ENCODE results near the gene STATH. TPM values are rescaled to one million over a fixed set of nuclear protein-coding genes. Genes with fewer than 3 reads are reported as not detected.
"Not testable (repeated sequence)": the region's sequence is repeated elsewhere in the genome, so short reads cannot be mapped to it uniquely, and the experiment has no call there.

STATH gene, protein sequence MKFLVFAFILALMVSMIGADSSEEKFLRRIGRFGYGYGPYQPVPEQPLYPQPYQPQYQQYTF
- 1.5 TPM for polyA plus RNA-seq (ENCODE audit: insufficient read length)
- long read RNA-seq, donor 1 = 0 reads
- long read RNA-seq, donor 2 = 0 reads
- long read RNA-seq, donor 3 = 0 reads
- long read RNA-seq, donor 4 = 0 reads
- long read RNA-seq, donor 5 = 0 reads
- long read RNA-seq, donor 6 = 0 reads
- long read RNA-seq, donor 7 = 0 reads
- long read RNA-seq, donor 8 = 0 reads

DNA sequence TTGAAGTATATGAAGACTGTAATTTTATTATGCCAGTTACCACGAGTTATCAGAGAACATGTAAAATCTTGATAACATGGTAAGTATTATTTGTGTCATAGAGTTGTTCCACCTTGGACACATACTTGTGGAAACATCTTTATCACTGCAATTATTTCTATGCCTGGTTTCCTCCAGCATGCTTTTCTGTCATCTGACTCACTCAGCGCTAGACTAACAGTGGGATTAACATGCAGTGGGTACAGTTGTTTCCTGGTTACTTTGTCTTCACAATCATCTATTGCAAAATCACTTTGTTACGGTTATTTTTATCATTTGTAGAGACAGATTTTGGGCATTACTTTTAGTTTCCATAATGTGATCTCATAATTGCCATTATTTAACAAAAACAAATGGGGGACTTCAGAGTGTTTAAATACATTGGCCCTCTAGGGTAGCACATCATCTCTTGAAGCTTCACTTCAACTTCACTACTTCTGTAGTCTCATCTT is at the start of gene STATH:
TSS of gene STATH (plus strand) at position 441 of the 491 bp plus-strand sequence. CDS start 2,472 bp downstream, outside the sequence.
- DNase-seq = no peak

DNA sequence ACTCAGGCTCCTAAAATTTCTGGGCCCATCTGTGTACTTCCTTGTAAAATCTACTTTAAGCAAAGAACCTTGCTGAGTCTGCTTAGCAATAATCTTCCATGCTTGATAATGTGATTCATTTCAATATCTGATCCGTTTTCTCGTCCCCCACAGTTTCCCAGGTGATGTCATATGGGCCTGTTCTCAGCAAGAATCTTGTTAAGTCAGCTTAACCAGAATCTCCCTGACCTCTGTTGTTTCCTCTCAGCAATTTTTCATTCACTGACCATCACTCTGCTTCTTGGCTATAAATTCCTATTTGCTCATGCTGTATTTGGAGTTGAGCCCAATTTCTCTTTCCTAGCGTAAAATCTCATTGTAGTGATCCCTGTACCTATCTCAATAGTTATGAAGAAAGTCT is 44.2 kb upstream of the STATH start:
- no peak for DNase-seq

DNA sequence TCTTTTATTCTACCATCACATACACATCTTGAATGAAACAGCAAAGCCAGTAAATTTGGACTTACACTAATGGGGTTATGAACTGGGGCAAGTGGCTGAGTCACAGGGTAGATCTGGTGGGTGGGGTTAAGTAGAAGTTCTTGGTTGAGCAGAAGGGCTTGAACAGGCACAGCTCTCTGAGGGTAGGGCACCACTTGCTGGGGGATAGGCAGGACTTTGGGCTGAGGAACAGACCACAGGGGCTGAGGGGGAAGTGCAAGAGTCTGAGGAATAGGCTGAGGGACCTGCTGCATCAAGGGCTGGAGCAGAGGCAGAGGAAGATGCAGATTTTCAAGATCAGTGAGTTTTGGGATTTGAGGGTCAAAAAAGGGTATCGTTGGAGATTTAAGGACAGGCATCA is 38.6 kb upstream of the STATH start:
- DNase-seq = no peak

DNA sequence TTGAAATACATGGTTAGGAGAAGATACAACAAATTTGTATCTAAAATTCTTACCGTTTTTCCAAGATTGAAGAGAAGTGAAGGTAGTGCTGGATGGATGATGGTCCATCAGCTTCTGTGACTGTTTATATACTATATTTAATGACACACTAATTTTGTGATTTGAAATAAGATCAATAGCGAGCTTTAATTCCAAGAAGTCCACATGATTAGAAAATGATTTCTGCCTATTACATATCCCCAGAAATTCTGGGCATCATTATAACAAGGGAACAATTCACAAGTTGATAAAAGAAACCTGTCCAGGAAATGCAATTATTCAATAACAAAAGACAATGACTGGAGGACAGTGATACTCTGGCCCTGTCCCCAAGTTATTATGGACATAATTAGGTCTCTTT is 30.1 kb upstream of the STATH start, which contains the start of gene CSN2:
TSS of gene CSN2 (minus strand) at position 101 of the 400 bp plus-strand sequence. CDS start 4,733 bp downstream, outside the sequence.
- DNase-seq = no peak

DNA sequence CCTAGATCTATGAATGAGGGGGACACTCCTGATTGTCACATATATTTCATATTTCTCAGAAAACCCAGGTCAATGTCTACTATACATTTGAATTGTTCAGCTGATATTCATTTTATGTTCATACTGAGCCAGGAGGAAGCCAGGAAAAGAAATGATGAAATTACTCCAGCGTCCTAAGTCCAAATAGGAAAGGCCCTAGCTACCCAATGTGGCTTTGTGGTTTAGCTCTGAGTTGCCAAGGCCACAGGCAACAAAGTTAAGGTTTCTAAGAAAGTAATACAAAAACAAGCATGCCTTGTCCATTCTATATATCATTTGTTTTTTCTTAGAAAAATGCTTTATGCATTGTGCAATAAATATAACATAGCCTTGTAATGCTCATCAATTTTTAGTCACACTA is 25.7 kb upstream of the STATH start:
- DNase-seq = no peak

DNA sequence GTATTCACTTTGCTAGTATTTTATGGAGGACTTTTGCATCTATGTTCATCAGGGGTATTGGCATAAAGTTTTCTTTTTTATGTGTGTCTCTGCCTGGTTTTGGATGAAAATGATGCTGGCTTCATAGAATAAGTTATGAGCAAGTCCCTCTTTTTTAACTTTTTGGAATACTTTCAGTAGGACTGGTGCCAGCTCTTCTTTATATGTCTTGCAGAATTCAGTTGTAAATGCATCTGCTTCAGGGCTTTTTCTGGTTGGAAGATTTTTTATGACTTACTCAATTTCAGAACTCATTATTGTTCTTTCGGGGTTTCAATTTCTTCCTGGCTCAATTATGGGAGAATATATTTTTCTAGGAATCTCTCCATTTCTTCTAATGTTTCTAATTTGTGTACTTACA is 21.1 kb upstream of the STATH start:
- no peak for DNase-seq

DNA sequence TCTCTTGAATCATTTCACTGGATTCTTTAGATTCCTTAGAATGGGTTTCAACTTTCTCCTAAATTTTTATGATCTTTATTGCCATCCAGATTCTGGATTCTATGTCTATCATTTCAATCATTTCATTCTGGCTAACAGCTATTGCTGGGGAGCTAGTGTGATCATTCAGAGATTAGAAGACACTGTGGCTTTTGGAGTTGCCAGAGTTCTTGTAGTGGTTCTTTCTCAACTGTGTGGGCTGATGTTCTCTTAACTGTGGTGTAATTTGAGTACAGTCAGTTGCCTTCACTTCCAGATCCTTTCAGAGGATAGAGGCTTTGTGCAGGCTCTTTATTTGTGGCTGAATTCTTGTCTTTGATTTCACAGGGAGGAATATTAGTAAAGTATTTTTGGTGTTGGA is 18.2 kb upstream of the STATH start:
- no peak for DNase-seq

DNA sequence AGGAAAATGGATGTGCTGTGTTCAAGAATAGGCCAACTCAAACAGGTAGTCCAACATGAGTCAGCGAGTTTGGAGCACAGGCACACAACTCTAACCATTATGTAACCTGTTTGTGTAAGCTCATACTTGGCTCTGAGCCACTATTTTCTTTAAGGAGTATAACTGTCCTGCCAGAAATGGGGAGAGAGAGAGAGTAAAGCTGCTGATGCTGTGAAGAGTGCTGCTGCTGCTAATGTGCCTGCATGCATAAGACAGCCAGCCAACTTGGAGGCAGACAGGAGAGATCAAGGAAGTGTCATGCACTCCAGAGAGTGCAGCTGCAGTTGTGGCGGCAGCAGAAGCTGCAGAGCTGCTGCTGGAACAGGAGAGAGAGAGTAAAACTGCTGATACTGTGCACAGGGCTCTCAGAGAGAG is 11.7 kb upstream of the STATH start:
- DNase-seq = peak; percentile 17

DNA sequence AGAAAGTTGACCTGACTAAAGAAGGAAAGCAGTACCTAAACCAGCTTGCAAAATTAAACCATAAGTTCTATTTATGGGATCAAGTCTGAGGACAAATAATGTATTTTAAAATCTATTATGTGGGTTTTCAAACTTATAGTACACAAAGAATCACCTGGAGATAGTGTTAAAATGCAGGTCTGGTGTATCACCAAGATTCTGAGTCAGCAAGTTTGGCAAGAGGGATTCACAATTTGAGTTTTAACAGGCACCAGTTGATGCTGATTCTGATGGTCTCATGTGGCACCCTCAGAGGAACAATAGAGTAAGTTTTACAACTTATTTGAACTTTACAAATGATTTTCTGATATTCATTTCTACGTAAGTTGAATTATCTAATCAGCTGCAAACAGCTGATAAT is 9.1 kb upstream of the STATH start:
- DNase-seq = no peak

DNA sequence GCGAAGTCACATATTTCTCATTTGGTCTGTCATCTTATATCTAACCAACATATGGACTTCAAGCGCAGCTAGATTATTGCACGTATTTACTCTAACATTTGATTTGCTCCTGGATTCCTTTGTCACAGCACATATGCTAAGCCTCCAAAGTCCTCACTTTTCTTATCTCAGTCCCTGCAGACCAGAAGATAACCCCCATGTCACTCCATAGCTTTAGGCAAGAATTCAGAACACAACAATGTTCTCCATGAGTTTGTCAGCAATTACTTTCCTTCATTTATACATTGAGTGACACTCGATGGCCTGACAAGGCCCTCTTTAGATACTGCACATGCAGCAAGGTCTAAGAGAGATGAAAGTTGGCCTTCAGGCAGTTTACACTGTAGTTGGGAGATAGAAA is 4.8 kb upstream of the STATH start:
- DNase-seq = no peak

DNA sequence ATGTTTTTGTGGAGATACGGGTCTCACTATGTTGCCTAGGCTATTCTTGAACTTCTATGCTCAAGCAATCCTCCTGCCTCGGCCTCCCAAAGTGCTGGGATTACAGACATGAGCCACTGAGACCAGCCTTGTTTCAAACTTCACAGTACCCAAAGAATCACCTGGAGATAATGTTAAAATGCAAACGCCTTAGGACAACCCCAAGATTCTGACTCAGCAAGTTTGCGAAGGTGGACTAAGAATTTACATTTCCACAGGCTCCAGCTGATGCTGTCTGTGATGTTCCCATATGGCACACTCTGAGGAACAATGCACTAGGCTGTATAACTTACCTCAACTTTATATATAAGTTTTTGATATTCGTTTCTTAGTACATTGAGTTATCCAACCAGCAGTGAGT is 984 bp upstream of the STATH start:
- DNase-seq = no peak

DNA sequence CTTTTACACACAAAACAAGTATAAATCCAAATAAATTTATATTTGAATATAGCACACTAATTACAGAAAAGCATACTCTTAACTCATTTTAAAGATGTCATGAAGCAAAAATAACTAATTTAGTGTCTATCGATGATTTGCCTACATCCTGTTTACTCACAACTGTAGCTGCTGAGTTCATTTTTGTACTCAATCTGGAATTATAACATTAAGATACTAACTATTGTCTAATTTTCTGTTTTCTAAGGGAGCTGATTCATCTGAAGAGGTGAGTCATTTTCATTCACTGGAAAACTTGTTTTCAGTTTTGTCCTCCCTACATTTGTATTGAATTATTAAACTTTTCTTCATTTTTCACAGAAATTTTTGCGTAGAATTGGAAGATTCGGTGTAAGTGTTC is 3.7 kb downstream of the STATH start:
- no peak for DNase-seq

DNA sequence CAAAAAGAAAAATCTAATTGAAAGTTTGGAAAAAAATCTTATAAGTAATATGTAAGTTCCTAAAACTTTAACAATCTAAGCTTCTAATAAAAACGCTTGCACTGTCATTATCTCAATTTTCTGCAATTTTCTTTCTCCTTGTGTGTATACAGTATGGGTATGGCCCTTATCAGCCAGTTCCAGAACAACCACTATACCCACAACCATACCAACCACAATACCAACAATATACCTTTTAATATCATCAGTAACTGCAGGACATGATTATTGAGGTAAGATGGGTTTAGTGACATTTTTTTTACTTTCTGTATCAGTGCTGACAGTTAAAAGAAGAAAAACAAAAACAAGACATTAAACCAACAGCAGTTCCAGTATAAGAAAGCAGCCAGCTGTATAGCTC is 4.9 kb downstream of the STATH start:
- no peak for DNase-seq

DNA sequence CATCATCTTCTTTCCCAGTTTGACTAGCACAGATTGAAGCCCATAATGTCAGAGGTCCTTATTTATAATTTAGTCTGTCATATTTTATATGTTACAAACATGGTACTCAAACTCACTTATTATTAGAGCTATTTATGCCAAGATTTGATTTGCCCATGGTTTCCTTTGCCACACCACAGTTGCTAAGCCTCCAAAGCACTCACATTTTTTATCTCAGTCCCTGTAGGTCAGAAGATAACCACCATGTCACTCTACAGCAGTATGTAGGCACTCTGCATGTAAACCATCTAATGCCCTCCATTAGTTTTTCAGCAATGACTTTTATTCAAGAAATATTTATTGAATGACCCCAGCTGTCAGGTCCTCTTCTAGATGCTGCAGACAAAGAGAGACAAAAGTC is 6.7 kb downstream of the STATH start:
- no peak for DNase-seq

DNA sequence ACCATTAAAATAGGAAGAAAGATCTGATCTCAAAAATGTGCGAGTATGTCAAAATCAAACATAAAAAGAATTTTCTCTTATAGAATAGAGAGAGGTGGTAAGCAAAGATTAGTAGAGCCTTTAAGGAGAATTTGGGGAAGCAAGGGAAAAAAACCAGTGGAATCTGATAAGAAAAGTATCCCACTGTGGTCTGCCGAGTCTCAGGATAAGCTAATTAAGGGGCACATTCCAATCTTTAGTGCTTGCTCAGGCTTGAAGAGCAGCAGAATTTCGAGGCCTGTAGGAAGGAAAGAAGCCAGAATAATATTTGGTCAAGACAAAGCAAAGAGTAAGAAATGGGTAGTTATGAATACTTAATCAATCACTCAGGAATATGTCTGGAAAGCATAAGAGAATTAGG is 13.0 kb downstream of the STATH start:
- no peak for DNase-seq

DNA sequence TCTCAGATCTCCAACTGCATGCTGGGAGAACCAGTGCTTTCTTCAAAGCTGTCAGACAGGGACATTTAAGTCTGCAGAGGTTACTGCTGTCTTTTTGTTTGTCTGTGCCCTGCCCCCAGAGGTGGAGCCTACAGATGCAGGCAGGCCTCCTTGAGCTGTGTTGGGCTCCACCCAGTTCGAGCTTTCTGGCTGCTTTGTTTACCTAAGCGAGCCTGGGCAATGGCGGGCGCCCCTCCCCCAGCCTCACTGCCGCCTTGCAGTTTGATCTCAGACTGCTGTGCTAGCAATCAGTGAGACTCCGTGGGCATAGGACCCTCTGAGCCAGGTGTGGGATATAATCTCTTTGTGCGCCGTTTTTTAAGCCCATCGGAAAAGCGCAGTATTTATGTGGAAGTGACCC is 23.2 kb downstream of the STATH start:
- DNase-seq = not testable (repeated sequence)

DNA sequence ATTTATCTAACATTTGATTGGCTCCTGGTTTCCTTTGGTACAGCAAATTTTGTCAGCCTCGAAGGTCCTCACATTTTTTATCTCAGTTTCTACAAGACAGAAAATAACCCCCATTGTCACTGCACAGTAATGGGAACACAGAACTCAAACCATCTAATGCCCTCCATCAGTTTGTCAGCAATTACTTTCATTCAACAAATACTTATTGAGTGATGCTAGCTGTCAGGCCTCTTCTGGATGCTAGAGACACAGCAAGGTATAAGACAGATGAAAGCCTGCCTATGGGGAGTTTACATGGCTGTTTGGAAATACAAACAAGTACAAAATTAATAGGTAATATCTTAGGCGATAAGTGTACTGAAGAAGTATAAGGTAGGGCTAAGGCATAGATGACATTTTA is 27.5 kb downstream of the STATH start:
- DNase-seq = no peak

DNA sequence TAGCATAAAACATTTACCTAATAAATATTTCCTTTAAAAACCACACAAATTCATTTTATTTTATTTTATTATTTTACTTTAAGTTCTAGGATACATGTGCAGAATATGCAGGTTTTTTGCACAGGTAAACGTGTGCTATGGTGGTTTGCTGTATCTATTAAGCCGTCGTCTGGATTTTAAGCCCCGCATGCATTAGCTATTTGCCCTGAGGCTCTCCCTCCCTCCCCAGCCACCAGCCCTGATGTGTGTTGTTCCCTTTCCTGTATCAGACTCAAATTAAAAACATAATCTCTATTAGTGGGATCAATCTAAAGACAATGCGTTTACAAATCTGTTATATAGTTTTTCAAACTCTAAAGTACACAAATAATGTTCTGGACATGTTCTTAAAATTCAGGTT is 31.2 kb downstream of the STATH start:
- no peak for DNase-seq

DNA sequence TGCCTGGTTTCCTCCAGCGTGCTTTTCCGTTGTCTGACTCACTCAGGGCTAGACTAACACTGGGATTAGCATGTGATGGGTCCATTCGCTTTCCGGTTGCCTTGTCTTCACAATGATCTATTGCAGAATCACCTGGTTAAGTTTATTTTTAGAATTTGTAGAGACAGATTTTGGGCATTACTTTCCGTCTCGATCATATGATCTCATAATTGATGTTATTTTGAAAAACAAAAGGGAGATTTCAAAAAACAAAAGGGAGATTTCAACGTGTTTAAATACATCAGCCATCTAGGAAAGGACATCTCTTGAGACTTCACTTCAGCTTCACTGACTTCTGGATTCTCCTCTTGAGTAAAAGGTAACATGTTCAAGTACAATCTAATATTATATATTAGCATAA is 32.4 kb downstream of the STATH start, which contains the start of gene HTN3:
TSS of gene HTN3 (plus strand) at position 301 of the 400 bp plus-strand sequence. CDS start 2,282 bp downstream, outside the sequence.
- not testable (repeated sequence) for DNase-seq

DNA sequence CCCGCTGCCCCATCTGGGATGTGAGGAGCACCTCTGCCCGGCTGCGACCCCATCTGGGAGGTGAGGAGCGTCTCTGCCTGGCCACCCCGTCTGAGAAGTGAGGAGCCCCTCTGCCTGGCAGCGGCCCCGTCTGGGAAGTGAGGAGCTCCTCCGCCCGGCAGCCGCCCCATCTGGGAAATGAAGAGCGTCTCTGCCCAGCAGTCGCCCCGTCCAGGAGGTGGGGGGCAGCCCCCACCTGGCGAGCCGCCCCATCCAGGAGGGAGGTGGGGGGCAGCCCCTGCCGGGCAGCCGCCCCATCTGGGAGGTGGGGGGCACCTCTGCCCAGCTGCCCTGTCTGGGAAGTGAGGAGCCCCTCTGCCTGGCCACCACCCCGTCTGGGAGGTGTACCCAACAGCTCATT is 41.8 kb downstream of the STATH start:
- DNase-seq = not testable (repeated sequence)

DNA sequence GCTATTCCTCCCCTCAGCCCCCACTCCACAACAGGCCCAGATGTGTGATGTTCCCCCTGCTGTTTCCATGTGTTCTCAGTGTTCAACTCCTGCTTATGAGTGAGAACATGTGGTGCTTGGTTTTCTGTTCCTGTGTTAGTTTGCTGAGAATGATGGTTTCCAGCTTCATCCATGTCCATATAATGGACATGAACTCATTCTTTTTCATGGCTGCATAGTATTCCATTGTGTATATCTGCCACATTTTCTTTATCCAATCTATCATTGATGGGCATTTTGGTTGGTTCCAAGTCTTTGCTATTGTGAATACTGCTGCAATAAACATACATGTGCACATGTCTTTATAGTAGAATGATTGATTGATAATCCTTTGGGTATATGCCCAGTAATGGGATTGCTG is 44.2 kb downstream of the STATH start:
- DNase-seq = not testable (repeated sequence)

DNA sequence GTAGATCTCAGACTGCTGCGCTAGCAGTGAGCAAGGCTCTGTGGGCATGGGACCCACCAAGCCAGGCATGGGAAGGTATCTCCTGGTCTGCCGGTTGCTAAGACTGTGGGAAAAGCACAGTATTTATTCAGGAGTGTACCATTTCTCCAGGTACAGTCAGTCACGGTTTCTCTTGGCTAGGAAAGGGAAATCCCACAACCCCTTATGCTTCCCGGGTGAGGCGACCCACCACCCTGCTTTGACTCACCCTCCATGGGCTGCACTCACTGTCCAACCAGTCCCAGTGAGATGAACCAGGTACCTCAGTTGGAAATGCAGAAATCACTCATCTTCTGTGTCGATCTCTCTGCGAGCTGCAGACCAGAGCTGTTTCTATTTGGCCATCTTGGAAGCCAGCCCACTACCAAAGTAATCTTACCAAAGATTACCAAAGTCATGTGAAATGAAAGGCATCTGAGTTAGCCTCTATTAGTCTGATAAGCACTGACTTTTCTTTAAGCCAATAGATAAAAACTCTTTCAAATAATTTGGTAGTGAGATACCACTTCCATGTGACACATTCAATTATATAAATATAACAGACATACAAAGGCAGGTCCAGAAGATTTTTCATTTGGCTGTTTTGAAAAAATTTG is 46.0 kb downstream of the STATH start:
- no peak for DNase-seq

DNA sequence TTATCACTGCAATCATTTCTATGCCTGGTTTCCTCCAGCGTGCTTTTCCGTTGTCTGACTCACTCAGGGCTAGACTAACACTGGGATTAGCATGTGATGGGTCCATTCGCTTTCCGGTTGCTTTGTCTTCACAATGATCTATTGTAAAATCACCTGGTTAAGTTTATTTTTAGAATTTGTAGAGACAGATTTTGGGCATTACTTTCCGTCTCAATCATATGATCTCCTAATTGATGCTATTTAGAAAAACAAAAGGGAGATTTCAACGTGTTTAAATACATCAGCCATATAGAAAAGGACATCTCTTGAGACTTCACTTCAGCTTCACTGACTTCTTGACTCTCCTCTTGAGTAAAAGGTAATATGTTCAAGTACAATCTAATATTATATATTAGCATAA is 54.4 kb downstream of the STATH start, which contains the start of gene HTN1:
TSS of gene HTN1 (plus strand) at position 301 of the 400 bp plus-strand sequence. CDS start 2,639 bp downstream, outside the sequence.
- DNase-seq = not testable (repeated sequence)

Measured in left kidney (tissue), 8 donors.